HG03175 (cell line): ENCODE measurements around the gene CD276.
"Not testable (repeated sequence)": the region's sequence is repeated elsewhere in the genome, so short reads cannot be mapped to it uniquely, and the experiment has no call there.

Experiments used
- ATAC-seq: cut with Tn5 transposase; IDR thresholded peaks from one replicate; pipeline ENCODE4 v1.9.1; 2021; ENCODE audit warnings: mild to moderate bottlenecking, moderate library complexity; ENCODE audit not compliant: unreplicated experiment

Gene CD276

DNA sequence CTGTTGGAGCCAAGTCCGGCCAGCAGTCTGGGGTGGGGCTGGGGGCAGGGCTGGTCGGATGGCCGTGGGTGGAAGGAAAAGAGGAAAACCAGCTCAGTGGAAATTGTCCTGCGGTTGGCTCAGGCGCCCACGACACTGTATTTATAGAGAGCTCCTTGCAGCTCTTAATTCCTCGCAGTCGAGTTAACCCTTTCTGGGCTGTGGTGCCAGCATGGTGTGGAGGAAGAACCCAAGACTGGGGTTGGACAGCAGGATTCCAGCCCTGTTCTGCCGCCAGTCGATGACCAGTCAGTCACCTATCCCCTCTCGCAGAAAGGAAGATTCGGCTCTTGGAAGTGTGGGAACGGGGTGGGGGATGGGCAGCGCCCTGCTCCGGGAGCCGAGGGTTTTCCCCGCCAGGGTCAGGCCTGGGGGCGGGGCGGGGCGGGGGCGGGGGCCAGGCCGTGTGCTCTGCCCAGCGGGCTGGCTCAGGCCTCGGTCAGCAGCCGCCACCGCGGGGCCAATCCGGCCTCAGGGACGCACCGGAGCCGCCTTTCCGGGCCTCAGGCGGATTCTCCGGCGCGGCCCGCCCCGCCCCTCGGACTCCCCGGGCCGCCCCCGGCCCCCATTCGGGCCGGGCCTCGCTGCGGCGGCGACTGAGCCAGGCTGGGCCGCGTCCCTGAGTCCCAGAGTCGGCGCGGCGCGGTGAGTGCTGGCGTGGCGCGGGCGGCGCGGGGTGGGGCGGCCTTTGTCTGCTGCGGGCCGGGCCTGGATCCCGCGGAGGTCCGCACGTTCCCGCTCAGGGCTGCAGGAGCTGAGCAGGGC lies at the start of gene CD276:
TSS of gene CD276 (plus strand) at position 607 of the 804 bp plus-strand sequence. CDS start 15,257 bp downstream, outside the sequence.
- no peak for ATAC-seq

DNA sequence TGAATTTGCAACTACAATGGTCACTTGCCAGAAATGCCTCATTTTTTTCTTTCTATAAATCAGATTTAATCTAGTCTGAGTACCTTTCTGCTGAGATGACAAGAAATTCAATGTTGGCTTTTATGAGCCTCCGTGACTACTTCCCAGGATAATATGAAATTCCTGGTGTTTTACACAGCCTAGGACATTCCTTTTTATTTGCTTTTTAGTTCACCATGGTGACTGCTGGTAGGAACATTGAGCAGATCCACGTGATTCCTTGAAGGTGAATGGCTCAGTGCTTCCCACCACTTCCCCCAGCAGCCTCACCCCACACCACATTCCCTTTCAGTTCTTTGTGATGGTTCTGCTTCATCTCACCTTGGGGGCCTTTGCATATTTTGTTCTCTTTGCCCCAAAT lies 46.7 kb upstream of the CD276 start:
- ATAC-seq, result no peak

DNA sequence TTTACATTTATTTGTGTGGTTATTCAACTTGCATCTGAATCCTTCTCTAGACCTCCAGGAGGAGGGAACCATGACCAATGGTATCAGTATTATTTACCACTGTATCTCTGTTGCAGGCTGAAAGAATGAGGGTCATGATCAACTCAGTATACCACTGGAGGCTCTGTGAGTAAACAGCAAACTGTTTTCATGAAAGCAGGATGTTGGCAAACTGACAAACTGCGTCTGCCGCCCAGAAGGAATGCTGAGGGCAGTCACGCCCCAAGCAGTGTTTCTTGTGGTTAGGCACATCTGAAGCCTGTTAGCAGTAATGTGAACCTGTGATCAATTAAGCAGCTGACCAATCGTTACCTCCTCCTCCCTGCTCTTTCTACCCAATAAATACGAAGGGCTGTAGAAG lies 44.7 kb upstream of the CD276 start:
- ATAC-seq, result not testable (repeated sequence)

DNA sequence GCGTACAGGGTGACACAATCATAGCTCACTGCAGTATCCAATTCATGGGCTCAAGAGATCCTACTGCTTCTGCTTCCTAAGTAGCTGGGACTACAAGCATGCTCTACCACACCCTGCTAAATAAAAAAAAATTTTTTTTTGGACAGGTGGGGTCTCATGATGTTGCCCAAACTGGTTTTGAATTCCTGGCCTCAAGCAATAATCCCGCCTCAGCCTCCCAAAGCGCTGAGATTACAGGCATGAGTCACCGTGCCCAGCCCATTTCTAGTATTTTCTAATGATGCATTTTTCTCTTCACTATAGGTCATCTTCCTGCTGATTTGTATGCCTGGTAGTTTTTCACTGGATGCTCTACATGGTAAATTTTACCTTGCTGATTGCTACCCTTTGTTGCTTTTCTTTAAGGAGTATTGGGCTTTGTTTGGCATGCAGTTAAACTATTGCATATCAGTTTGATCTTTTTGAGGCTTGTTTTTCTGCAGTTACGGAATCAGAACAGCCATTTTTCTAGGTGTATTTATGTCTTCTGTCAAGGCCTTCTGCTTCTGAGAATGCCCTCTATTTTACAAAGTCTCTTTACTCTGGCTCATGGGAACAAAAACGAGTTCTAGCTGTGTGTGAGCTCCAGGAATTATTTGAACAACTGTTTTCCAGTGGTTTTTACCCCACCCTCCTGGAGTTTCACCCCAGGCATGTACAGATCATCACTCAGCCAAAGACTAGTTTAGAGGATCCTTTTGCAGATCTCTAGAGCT lies 36.7 kb upstream of the CD276 start:
- ATAC-seq, result no peak

DNA sequence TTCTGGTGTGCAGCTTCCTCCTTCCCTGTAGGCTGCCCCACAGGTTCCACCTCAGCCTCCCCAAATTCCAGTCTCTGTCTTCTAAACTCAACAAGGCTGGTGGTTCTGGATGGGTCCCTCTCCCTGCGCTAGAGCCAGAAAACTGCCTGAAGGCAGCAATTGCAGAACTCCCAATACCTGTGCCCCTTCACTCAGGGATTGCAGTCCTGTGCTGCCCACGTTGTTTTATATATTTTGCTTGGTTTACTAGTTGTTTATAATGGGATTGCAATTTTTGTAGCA lies 36.2 kb upstream of the CD276 start:
- no peak for ATAC-seq

DNA sequence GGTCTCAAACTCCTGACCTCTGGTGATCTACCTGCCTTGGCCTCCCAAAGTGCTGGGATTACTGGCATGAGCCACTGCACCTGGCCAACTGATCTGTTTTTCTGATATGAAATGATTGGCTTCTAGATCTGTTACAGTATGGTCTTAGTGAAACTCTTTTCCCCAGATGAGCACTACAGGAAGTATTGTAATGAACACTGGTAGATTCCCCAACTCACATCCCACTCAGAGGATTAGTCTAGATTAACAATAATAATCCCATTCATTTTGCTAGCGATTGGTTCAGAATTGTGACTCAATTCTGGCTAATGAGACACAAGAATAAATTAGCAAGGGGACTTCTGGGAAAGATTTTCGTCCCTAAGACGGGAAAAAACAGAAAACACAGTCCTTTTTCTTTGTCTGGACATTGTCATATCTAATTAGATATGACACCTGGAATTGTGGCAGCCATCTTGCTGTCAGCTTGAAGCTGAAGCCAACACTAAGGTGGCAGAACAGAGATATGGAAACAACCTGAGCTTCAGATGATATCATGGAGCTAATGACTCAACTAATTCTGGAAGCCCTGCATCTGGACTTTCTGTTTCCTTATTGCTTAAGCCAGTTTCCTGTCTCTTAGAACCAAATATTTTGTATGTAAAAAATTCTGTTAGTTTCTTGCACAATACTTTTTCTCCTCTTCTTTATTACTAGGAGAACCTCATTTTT lies 33.6 kb upstream of the CD276 start:
- no peak for ATAC-seq

DNA sequence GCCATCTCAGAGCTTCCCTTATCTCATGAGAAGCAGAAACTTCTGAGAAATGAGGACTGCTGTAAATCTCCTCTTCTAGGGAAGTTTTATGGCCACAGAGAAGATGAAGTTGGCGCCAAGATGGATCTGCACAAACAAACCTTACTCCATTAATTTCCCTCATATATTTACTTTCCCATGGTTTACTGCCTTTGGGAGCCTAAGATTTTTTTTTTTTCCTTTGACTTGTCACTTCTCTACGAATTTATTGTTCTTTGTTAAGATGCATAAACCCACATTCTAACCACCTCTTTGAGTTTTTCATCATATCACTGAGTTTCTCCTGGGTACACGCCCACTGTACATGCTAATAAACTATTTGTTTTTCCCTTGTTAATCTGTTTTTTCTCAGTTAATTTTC lies 29.5 kb upstream of the CD276 start:
- ATAC-seq, result no peak

DNA sequence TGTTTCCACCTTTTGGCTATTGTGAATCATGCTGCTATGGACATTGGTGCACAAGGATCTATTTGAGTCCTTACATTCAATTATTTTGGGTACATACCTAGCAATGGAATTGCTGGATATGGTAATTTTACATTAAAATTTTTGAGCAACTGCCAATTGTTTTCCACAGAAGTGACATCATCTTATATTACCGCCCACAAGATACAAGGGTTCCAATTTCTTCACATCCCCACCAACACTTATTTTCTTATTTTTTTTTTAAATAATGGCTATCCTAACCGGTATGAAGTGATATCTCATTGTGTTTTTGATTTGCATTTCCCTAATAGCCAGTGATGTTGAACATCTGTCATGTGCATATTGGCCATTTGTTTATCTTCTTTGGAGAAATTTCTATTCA lies 28.5 kb upstream of the CD276 start:
- no peak for ATAC-seq

DNA sequence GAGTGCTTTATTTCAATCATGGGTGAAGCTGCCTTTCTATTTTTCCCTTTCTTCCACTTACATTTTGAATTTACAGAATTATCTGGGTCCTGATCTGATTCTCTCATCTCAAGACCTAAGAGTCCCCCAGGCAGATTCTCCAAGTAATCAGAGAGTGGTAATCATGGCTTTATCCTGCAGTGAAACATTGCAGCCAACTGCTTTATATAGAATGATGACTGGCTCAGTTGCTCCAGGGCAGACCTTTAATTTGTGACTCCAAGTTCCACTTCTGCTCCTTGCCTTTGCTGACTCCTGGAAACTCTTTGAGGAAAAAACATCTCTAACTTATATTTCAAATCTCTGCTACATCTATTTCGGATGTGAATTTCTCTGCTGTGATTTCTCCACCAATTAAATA lies 25.5 kb upstream of the CD276 start:
- ATAC-seq, result no peak

DNA sequence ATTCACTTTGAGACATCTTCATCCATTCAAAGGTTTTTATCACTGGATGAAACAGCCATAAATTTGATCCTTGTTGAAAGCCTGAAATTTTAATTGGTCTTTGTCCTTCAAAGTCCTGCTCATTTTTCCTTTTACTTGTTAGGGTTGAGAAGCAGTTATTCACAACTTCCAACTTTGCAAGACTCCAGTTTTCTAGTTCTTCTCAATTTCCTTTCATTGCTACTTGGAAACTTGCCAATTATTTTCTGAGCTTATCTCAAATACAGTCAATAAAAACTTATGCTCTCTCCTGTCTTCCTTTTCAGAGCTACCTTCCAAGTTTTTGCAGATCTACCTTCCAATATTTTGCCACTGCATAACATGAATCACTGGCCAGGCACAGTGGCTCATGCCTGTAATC lies 23.7 kb upstream of the CD276 start:
- no peak for ATAC-seq

DNA sequence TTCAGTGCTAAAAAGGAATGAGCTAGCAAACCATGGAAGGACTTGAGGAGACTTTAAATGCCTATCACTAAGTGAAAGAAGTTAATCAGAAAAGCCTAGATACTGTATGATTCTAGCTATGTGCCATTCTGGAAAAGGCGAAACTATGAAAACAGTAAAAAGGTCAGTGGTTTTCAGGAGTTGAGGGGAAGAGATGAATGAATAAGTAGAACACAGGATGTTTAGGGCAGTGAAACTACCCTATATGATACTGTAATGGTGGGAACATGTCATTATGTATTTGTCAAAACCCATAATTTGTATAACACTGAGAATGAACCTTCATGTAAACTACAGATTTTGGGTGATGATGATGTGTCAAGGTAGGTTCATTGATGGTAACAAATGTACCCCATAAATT lies 9.6 kb upstream of the CD276 start:
- ATAC-seq, result no peak

DNA sequence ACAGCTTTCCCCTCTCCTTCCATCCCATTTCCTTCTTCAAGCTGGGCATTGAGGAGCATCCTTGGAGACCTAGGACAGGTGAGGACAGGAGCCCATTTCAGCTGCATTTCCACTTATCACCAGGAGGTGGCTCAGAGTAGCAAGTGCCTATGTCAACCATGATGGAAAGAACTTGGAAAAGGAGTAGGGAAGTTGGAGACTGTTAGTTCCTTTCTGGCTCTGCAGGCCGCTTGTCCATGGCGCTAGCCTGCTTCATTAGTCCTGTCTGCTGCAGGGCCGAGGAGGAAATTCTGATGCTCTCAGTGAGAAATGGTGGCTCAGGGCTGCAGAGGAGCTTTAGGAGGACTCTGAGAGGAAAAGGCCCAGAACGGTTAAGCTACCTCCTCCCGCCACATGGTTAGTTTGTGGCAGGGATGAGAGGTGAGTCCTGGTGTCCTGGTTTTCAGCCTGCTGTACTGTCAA lies 7.0 kb upstream of the CD276 start:
- no peak for ATAC-seq

DNA sequence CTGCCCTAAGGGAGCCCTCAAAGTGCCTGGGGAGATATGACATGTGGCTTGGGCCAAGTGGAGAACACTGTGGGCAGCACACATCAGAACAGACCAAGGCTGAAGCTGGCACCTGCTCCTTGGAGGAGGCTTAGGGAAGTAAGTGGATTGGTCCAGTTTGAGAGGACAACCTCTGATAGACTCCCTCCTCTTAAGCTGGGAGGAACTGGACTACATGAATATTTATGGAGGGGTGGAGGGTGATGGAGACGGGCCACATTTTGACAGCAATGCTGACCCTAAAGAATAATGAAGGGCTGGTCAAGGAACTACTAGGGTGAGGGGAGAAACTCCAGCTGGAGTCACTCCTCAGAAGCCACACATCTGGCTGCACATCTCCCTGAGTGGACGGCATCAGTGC lies 6.5 kb upstream of the CD276 start:
- no peak for ATAC-seq

DNA sequence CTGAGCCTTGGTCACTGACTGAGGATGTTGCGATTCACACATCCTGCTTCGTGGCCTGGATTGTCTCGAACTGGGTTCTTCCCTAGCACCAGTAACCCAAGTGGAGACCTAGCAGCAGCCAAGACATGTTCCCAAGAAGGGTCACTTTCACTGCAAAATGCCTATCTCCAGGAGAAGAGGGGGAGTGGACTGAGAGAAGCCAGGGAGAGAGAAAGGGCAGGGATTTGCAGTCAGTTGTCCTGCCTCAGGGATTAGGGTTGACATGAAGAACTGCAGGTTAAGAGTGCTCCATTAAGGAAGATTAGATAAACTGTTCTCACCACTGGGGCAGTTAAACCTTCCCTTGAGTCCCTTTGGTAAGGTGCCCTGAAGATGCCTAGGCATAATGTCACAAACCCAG lies 5.7 kb upstream of the CD276 start:
- no peak for ATAC-seq

DNA sequence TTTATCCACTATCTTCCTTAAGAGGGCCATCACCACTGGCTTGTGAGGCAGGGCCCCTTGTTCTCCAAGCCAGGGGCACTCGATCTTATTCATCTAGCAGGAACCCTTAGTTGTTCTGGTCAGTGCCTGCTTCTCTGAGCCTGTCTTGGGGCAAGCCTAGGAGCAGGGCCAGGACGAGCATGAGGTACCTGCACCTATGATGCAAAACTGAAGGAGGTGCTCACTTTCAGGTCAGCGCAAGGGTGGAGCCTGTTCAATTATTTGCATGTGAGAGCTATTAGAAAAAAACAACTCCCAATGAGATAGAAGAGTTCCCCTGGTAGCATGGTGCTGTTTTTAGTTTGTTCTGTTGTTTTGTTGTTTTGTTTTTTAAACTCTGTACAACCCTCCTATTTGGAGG lies 5.0 kb upstream of the CD276 start:
- no peak for ATAC-seq

DNA sequence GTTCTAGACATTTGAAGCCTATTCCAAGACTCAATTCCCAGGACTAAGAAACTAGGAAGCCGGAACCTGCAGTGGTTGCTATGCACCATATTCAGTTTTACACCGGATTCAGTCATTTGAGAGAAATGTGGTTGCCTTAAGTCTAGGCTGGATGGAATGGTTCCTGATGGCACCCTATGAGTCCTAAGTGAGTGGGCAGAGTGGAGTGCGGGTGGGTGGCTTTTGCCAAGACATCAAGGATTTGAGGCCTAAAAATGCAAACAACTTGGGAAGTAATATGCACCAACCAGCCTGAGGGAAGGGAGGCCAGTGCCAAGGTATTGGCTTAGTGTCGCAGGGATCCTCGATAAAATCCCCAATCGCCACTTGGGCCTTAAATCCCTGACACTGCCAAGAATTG lies 4.2 kb upstream of the CD276 start:
- ATAC-seq, result no peak

DNA sequence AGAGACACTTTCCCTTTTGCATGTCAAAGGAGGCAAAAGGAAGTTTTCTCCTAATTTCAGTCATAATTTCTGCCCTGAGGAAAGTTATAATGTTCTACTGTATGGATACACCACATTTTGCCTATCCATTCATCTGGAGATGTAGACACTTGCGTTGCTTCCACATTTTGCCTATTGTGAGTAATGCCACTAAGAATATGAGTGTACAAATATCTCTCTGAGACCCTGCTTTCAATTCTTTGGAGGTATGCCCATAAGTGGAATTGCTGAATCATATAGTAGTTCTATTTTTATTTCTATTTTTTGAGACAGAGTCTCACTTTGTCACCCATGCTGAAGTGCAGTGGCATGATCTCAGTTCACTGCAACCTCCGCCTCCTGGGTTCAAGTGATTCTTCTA lies 3.6 kb upstream of the CD276 start:
- no peak for ATAC-seq

DNA sequence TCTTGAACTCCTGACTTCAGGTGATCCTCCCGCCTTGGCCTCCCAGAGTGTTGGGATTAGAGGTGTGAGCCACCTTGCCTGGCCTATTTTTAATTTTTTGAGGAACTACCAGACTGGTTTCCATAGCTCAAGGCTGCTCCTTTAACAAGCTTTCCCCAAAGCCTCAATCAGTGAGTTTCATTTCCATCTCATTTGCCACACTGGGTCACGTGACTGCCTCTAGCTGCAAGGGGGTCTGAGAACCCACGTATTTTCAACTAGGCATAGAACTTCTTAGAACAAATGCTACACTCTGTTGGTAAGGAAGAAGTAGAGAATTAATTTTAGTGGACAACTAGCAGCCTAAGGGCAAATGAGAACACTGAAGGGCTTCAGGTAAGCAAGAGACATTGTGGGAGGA lies 3.1 kb upstream of the CD276 start:
- no peak for ATAC-seq

DNA sequence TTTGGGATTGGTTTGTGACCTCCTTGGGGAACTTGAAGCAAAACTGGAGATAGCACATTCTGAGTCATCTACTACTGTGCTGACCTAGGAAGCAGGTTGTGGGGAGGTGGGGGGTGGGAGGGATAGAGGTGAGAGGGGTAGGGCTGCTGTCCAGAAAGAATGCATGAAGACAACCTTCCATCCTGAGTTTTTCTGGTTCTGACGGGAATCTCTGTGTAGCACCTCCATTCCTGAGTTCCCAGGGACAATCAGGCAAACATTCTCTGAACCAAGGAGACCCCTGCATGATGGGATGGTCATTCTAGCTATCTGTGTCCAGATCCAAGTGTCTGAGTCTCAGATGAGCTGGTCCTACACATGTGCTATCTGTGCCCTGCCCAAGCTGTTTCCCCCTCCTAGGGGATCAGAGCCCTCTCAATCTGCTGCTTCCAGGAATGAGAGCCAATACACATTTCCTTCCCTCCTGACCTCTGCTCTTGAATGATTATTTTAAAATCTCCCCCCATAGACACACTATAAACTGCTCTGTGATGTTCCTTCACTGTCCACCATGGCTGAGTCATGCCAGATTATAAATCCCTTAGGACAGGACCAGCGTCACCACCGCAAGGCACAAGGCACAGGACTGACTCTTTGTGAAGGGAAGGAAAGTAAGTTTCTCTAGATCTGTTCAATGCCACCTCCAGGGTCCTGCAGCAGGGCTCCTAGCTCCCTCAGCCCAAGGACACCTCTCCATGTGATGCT lies 2.2 kb upstream of the CD276 start:
- no peak for ATAC-seq

DNA sequence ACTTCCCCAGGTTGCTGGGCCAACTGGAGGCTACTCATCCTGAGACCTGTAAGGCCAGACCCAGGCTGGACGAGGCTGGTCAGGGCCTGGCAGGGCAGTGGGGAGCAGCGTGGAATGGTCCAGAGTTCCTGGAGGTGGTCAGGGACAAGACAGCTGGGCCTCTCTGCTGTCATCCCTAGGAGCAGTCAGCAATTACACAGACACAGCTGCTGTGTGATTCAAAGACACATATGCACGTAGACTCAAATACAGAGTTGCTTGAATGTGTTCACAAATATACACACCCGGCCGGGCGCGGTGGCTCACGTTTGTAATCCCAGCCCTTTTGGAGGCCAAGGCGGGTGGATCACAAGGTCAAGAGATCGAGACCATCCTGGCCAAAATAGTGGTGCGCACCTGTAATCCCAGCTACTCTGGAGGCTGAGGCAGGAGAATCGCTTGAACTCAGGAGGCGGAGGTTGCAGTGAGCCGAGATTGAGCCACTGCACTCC lies 1.5 kb upstream of the CD276 start:
- ATAC-seq, result no peak

DNA sequence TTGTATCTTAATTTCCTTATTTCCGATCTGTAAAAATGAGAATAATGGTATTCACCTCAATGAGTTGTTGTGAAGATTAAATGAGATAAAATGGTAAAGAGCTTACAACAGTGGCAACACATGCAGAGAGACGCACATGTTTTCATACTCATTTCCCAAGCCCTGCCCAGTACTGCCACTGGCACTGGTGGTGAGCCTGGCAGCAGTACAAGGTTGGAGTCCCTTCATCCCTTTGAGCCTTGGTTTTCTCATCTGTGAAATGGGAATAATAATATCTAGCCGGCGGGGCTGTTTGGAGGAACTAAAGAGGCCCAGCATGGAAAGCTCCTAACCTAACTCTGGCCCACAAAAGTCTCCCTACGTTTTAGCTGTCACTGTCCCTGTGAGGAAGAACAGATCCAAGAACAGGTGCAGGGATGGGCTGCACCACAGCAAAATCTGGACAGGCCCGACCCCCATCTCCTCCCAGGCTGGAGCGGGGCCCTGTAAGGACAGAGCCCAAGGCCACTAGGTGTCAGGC lies 866 bp upstream of the CD276 start:
- ATAC-seq, result no peak
